Measurements from ENCODE around the gene MAVS. TPM values are rescaled to one million over a fixed set of nuclear protein-coding genes. Genes with fewer than 3 reads are reported as not detected.

The MAVS gene
- polyA plus RNA-seq, 1 of the 3 experiments (the other 2 are of a cell fraction) = 9.1 TPM

GRCh38 chr20:3801846-3802245 lies 44.8 kb upstream of the MAVS start:
- Histone ChIP-seq H3K36me3 (replicated peaks in 1 of 2; ENCODE audit: control insufficient read depth in 1 of 2, insufficient read depth in 2 of 2, low read length in 1 of 2) (peaks cover 26 to 48% of the 10 kb centered on the region in 2 experiments), H3K27me3 (ENCODE audit: insufficient read depth) (no peaks in the 10 kb centered on the region)
- 96% methylated on average over 13 of the region's 13 CpGs for WGBS (ENCODE audit: low lambda C conversion rate)

More at GRCh38 chr20:3801846-3802245, 44.8 kb upstream of the MAVS start:
- peaks cover 22% of the 10 kb centered on the region for H3F3A ChIP-seq (replicated peaks; ENCODE audit: insufficient read depth)
- H3K4me2 ChIP-seq = no peak overlapping the region
- H3K9me2 ChIP-seq = no peaks in the 10 kb centered on the region
- no peak overlapping the region for H3K4me3 ChIP-seq (ENCODE audit: low read depth in 2 of 2, low read length in 1 of 2)
- H3K4me1 ChIP-seq (ENCODE audit: control insufficient read depth in 1 of 2, insufficient read depth in 2 of 2, low read depth in 1 of 2, low read length in 1 of 2) = peaks cover 30 to 38% of the 10 kb centered on the region in 2 experiments
- no peak overlapping the region for H3K9ac ChIP-seq
- no peak overlapping the region for H2AFZ ChIP-seq (ENCODE audit: low read depth)
- TF ChIP-seq NRF1 (IDR thresholded peaks at IDR 0.05; ENCODE audit: low read depth, low read length) = no peak
- TF ChIP-seq GATA2 (CRISPR knock-in tag; IDR thresholded peaks at IDR 0.05) = no peak
- TF ChIP-seq FOXJ3 (CRISPR knock-in tag; IDR thresholded peaks at IDR 0.05) = no peak
- TF ChIP-seq GABPA (IDR thresholded peaks at IDR 0.05; ENCODE audit: low read depth) = no peak
- TF ChIP-seq RXRA (IDR thresholded peaks at IDR 0.05; ENCODE audit: borderline replicate concordance, low read depth) = no peak
- TF ChIP-seq ZBTB33 (IDR thresholded peaks at IDR 0.05; ENCODE audit: borderline replicate concordance, low read depth) = no peak
- TF ChIP-seq IRF3 (IDR thresholded peaks at IDR 0.05; ENCODE audit: low read depth, low read length) = no peak
- TF ChIP-seq EZH2phosphoT487 (IDR thresholded peaks at IDR 0.05; ENCODE audit: borderline replicate concordance, low read depth) = no peak
- TF ChIP-seq CTCF (IDR thresholded peaks at IDR 0.05) = no peak
- no peak for TF ChIP-seq YY1 (IDR thresholded peaks at IDR 0.05; ENCODE audit: low read depth)
- TF ChIP-seq SIN3A (IDR thresholded peaks at IDR 0.05; ENCODE audit: borderline replicate concordance, low read depth, low read length) = no peak
- TF ChIP-seq EP300 (IDR thresholded peaks at IDR 0.05; ENCODE audit: borderline replicate concordance in 1 of 2, low read depth in 1 of 2, low read length in 1 of 2) = no peak
- no peak for TF ChIP-seq POLR2AphosphoS5 (IDR thresholded peaks at IDR 0.05; ENCODE audit: low read depth, low read length)
- TF ChIP-seq RFX5 (IDR thresholded peaks at IDR 0.05; ENCODE audit: low read length) = no peak
- no peak for TF ChIP-seq JUND (IDR thresholded peaks at IDR 0.05)
- ChIA-PET POLR2A (no interaction called here), CTCF (interaction anchor here (3.0 kb wide), 1 partner anchor 17 kb away, joined by 23 read pairs; the partner anchor contains the start of gene AP5S1)
- peaks cover 41% of the 10 kb centered on the region for H3K79me2 ChIP-seq (ENCODE audit: insufficient read depth)
- no peaks in the 10 kb centered on the region for H4K20me1 ChIP-seq (ENCODE audit: insufficient read depth)
- no peak for DNase-seq
- no peak overlapping the region for H3K27ac ChIP-seq (ENCODE audit: low read depth in 2 of 2, low read length in 1 of 2)
- no peaks in the 10 kb centered on the region for H3K9me3 ChIP-seq

Measured in SK-N-SH (cell line).